HG03135 (cell line): ENCODE data around the gene CGRRF1.

Source experiments
- ATAC-seq: cut with Tn5 transposase; IDR thresholded peaks from one replicate; pipeline ENCODE4 v1.9.1; 2021; ENCODE audit warnings: mild to moderate bottlenecking, moderate library complexity; ENCODE audit not compliant: unreplicated experiment

The CGRRF1 gene

GRCh38 chr14:54570631-54571415 is 61.1 kb downstream of the CGRRF1 start:
- ATAC-seq: no peak

DNA sequence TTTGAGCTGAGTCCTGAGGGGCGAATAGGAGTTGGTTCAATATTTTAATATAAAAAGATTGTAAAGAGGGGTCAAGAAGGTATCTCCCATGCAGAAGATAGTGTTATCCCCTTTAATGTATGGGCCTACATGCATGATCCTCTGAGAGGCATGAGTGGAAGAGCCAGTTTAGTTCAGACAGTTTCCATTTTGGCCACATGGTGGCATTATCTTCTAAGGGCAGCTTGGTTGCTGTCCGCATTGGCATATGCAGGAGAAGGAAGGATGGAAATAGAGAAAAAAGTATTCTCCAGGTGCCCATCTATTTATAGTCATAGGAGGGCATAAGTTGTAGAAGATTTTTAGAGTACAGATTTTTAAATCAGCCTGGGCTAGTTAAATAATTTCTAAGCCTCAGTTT is 62.6 kb downstream of the CGRRF1 start:
- no peak for ATAC-seq

DNA sequence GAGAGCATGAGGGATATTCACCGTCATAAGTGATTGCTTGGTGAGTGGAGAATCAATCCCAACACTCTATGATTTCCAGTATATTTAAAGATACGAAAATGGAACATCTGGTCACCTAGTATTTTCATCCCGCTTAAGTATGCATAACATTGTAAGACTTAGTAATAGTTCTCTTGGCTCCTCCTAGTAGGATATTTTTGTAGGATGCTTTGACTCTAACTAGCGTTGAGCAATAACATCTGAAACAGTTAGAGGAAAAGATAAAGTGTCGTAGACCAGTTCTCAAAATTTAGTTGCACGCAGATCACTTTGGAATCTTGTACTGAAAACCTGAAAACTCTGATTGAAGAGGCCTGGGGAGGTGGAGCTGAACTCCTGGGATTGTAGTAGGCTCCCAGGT is 64.8 kb downstream of the CGRRF1 start:
- ATAC-seq: no peak

DNA sequence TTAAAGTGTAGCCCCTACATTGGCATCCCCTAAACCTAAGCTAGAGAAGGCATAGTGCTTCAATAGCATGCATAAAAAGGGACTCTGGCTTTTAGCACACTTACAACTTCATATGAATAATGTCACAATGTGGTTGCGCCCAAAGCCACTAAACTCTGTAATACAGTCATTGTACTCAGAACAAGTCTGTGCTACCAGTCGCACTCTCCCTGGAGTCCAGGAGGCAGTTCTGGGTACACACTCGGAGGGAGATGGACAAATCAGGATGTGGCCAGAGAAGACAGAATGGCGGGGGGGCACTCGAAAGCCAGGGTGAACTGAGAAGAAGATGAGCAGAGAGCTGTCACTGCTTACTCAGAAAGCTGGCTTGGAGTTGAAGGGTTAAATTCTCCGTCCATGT is 67.8 kb downstream of the CGRRF1 start:
- no peak for ATAC-seq

- no peak for ATAC-seq
Observed at GRCh38 chr14:54577977-54578376, 68.3 kb downstream of the CGRRF1 start.

DNA sequence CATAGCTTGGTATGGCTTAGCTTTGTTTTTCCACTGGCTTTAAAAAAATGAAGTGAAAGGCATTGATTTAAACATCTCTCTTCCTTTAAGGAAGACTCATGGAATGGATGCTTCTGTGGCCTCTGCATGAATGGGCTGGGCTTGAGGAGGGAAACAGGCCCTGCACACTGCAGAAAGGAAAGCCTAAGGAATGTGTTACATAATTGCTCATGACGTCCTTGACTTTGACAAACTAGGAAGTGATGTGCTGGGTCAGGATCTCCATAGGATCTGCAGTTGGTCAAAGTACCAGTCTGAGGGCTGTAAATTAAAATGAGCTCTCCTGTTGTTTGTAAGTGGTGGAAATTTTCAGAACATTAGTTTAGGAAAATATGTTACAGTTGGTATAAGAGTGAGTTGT is 69.9 kb downstream of the CGRRF1 start:
- ATAC-seq: no peak

GRCh38 chr14:54580933-54581332 is 71.2 kb downstream of the CGRRF1 start:
- ATAC-seq: no peak

DNA sequence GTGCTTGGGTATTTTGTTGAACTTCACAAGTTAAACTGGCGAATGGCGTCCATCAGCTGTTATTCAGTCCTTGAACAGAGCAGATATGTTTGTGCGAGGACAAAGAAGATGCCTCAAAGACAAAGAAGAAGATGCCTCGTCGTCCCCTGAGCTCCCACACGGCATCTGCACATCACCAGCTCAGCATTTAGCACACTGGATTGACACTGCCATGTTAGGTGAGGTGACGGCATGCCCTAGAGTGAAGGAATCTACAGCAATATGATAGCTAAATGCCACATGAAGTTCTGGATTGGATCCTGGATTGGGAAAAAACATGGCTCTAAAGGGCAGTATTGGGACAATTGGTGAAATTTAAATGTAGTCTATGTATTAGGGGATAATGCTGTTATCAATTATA is 72.6 kb downstream of the CGRRF1 start:
- no peak for ATAC-seq

DNA sequence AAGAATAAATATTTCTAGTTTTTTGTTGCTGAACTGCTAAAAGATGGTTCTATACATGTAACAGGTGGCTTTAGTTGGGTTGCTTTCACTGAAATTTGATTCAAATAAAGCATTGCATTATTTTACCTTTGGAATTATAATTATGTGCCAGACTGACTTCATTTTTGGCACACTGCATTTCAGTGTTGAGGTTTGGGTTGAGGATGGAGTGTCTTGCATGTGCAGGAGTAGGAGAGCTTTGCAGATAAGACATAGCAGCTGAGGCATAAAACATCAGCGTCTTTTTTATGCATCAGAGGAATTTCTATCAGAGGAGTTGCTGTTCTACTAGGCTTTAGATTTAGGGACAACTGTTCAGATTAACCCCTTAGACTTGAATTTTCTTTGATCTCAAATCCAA is 74.4 kb downstream of the CGRRF1 start:
- ATAC-seq: no peak

DNA sequence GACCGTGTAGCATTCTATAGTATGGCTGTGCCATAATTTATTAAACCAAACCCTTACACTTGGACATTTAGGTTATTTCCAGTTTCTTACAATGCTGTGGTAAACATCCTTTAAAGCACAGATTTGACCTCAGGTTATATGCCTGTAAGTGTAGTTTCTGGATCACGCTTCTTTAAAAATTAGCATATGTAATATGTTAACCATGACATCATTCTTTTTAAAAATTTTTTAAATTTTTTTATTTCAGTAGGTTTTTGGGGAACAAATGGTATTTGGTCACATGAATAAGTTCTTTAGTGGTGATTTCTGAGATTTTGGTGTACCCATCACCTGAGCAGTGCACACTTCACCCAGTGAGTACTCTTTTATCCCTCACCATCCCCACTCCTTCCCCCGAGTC is 75.5 kb downstream of the CGRRF1 start:
- ATAC-seq: no peak
